ENCODE data around the gene TFF2. TPM values are rescaled to one million over a fixed set of nuclear protein-coding genes. Genes with fewer than 3 reads are reported as not detected.

The TFF2 gene
- polyA plus RNA-seq, 4 donors = 0.26 TPM; not detected in 3

Other genes with a start within 250 kb of the TFF2 start
- gene ABCG1, start 131.9 kb downstream of the TFF2 start, polyA plus RNA-seq (ENCODE audit: insufficient read length in 4 of 4) = 10 to 100 TPM in 1 of 4 donors, 1 to 10 TPM in 3; 6.0 to 10.2 (median 9.7) TPM
- 1 to 10 TPM; 2.5 to 5.9 (median 2.8) TPM for gene TFF3, start 35.6 kb downstream of the TFF2 start, polyA plus RNA-seq (ENCODE audit: insufficient read length in 4 of 4)
- under 1 TPM in 1 of 4 donors, not detected in 3; 0.78 TPM for gene TFF1, start 15.5 kb upstream of the TFF2 start, polyA plus RNA-seq (ENCODE audit: insufficient read length in 4 of 4)
- gene TMPRSS3, start 45.1 kb upstream of the TFF2 start, polyA plus RNA-seq (ENCODE audit: insufficient read length in 4 of 4) = 1 to 10 TPM in 3 of 4 donors, under 1 TPM in 1; 0.29 to 2.5 (median 2.0) TPM
- gene UBASH3A, start 52.9 kb upstream of the TFF2 start, polyA plus RNA-seq (ENCODE audit: insufficient read length in 4 of 4) = under 1 TPM in 2 of 4 donors, not detected in 2; 0.07 TPM
- gene RSPH1, start 145.2 kb upstream of the TFF2 start, polyA plus RNA-seq (ENCODE audit: insufficient read length in 4 of 4) = 10 to 100 TPM in 3 of 4 donors, under 1 TPM in 1; 0.63 to 16.5 (median 11.7) TPM
- gene SLC37A1, start 162.9 kb upstream of the TFF2 start, polyA plus RNA-seq (ENCODE audit: insufficient read length in 4 of 4) = 10 to 100 TPM in 1 of 4 donors, 1 to 10 TPM in 3; 2.9 to 10.6 (median 8.6) TPM